GM18519 (cell line): Measurements from ENCODE around the gene GPR39.
"Not testable (repeated sequence)": the region's sequence is repeated elsewhere in the genome, so short reads cannot be mapped to it uniquely, and the experiment has no call there.

Experiments
- ATAC-seq: cut with Tn5 transposase; IDR thresholded peaks from one replicate; pipeline ENCODE4 v1.9.1; 2021; ENCODE audit warnings: mild to moderate bottlenecking, moderate library complexity; ENCODE audit not compliant: unreplicated experiment, low FRiP score

The GPR39 gene

GRCh38 chr2:132482821-132483220 lies 66.2 kb downstream of the GPR39 start:
- ATAC-seq: no peak

- no peak for ATAC-seq
These were observed 67.5 kb downstream of the GPR39 start for GRCh38 chr2:132484144-132484543.

- ATAC-seq: no peak
These were observed 71.9 kb downstream of the GPR39 start for GRCh38 chr2:132488491-132488890.

- no peak for ATAC-seq
These were observed 72.5 kb downstream of the GPR39 start for GRCh38 chr2:132489150-132489549.

DNA sequence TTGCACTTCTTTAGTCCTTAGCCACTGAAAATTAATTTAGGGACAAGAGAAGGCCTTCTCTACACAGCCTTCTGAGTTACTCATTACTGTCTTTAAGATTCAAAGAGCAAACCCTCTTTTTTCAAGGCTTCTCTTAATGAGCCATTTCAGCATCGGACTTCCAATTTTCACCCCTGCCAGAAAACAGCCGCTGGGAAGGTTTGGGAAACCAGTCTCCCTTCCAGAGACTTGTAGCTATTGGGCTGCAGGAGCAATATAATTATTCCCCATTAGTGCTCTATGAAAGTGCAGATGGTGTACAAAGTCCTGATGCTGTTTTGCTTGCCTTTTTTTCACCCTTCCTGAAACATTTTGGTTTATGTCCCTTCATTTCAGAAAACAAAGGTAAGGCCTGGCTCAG lies 79.3 kb downstream of the GPR39 start:
- ATAC-seq: no peak

DNA sequence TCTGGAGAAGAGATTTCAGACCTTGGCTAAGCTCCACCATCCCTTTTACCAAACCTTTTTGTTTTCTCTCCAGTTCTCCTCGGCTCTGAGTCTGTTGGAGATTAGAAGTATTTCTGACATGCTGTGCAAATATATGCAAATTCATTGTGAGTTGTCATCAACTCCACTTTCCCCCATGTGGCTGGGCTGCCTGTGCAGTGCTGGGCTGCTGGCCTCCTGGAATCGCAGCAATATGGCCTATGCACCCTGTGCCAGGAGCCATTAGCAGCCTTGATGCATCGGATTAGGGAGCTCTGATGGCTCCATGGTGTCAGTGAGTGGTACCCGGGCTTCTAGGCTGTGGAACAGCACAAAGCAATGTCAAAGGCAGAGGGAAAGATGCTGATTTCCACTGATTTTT lies 80.0 kb downstream of the GPR39 start:
- ATAC-seq: no peak

DNA sequence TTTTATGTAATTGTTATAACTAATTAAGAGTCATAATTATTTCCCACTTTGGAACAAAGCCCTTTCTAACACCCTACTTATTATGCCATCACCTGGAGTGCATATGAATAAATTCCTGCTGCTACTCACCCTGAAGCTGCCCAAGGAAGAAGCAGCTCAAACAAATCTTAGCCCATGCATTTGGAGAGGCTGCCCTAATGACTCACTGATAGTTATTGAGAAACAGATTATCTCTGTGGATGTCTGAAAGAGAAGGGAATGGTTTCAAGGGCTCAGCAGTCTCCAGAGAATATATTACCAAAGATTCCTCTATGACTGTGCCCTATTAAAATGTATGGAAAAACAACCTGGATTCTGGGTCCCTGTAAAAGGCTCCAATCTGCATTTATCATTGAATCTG lies 81.0 kb downstream of the GPR39 start:
- ATAC-seq: no peak

DNA sequence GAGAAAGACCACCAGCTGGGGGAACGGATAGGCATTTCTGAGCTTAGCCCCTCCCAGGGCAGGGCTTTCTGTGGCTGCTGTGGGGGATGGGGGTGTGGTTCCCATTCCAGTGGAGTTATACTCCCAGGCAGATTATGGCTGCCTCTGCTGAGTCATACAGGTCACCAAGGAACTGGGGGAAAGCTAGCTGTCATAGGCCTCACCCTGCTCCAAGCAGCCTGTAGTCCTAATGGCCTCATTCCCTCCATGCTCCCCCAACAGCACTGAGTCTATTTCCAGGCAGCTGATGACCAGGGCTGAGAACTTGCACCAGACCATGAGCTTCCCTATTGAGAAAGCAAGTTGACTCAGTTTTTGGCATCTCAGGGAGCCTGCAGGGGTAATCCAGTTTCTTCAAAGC lies 87.1 kb downstream of the GPR39 start:
- ATAC-seq: no peak

DNA sequence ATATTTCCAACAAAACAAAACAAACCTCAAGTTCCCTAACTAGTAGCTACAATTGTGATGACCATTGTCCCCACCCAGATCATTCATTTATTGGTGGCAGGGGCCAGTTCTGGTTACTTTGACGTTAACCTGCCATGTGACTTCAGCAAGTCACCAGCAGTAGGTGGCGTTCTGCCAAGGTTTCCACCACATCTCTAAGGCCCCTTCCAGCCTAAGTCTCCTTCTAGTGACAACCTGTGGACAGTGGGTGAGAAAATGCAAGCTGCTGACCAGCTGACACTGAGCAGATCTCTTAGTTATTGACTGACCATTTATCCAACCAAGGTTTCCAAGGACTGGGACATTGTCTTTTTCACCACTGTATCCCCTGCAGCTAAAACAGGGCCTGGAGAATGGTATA lies 98.4 kb downstream of the GPR39 start:
- ATAC-seq: no peak

- no peak for ATAC-seq
These were observed 100.8 kb downstream of the GPR39 start for GRCh38 chr2:132517386-132517785.

DNA sequence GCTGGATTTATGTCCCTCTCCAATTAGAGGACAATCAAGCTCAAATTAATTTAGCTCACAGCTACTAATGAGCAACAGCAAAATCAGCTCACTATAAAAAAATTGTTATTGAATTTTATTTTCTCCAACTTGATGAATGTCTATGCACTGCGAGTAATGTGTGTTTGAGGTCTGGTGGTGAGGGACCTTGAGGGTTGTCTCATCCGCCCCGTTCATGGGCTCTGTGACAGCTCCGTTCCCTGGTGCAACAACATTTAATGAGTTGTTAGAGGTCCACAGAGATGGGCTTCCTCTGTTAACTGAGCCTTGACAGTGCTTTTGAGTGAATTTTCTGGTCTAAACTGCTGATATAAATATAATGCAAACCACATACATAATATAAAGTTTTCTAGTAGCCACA lies 101.7 kb downstream of the GPR39 start:
- ATAC-seq: no peak

DNA sequence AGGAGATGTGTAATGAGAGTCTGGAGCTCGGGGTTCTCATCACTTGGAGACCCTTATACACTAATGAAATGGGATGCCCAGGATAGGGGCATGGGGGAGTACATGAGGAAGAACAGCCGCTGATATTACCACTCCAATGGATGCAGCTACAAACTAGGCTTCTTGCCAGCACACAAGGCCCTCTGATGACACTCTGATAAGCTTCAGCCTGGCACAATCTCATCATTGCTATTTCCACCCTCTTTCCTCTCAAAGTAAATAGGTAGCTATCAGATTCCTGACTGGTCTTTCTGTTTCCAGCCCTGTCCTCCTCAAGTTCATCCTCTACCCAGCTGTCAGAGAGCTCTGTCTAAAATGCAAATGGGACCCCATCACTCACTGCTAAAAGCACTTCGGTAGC lies 103.0 kb downstream of the GPR39 start:
- no peak for ATAC-seq

- ATAC-seq: no peak
These were observed 104.7 kb downstream of the GPR39 start for GRCh38 chr2:132521341-132521740.

DNA sequence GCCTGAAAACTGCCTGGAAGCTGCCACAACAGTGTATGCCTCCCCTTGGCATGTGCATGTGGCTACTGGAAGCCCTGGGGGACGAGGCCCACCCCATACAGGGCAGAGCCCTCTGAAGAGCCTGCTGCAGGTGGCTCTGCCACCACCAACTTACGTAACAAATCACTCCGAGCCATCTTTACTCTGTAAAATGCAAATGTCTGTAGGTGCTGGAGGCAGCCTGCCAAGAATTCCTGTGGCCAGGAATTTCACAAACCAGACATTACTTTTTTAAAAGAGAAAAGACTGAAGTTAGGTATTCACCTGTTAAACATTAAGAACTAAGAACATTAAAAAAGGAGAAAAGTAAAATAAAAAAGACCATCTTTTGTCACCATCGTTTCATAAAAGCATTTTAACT lies 106.3 kb downstream of the GPR39 start:
- no peak for ATAC-seq

DNA sequence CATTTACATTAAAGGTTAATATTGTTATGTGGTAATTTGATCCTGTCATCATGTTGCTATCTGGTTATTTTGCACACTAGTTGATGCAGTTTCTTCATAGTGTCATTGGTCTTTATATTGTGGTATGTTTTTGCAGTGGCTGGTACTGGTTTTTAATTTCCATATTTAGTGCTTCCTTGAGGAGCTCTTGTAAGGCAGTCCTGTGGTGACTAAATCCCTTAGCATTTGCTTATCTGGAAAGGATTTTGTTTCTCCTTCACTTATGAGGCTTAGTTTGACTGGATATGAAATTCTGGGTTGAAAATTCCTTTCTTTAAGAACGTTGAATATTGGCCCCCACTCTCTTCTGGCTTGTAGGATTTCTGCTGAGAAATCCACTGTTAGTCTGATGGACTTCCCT lies 120.5 kb downstream of the GPR39 start:
- not testable (repeated sequence) for ATAC-seq

GRCh38 chr2:132538331-132538855 lies 121.8 kb downstream of the GPR39 start:
- no peak for ATAC-seq

DNA sequence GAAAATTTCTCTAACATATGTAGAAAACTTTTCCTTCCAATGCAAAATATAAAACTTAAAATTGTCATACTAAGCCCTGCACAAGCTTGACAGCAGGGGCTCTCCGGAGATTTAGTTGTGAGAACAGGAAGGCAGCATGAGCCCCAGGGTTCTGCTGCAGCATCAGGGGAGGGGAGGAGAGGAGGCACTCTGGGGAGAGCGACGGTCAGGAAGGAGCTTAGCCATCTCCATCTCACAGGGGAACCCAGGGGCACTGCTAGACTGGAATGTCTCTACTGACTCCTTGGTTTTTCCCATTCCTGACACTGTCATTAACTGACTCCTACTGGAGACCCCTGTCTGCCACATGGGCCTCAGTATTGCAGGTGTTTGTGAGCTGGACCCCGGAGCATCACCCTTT lies 123.6 kb downstream of the GPR39 start:
- ATAC-seq: no peak

DNA sequence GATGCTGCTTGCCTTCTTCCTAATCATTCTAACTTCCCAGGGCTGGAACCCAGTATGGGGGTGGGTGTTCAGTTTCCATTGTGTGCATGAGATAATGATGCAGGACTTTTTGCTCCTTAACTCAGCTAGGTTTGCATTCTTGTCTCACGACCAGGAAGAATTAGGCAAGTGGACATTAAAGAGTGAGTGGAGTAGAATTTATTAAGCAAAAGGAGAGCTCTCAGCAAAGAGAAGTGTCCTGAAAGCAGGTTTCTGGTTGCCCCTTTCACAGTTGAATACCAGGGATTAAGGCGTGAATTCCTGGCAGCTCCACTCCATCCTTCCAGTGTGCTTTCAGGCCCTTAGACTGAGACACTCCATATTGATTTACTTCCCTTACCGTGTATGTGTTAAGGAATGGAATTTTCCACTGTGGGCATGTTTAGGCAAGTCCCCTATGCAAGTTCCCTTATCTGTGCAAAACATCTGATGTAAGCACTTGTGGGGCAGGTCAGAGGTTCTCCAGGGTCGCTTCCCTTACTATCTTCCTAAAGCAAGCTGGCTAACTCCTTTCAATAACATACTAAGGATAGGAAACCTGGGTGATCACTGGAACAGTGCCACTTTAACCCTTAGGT lies 126.5 kb downstream of the GPR39 start:
- no peak for ATAC-seq

DNA sequence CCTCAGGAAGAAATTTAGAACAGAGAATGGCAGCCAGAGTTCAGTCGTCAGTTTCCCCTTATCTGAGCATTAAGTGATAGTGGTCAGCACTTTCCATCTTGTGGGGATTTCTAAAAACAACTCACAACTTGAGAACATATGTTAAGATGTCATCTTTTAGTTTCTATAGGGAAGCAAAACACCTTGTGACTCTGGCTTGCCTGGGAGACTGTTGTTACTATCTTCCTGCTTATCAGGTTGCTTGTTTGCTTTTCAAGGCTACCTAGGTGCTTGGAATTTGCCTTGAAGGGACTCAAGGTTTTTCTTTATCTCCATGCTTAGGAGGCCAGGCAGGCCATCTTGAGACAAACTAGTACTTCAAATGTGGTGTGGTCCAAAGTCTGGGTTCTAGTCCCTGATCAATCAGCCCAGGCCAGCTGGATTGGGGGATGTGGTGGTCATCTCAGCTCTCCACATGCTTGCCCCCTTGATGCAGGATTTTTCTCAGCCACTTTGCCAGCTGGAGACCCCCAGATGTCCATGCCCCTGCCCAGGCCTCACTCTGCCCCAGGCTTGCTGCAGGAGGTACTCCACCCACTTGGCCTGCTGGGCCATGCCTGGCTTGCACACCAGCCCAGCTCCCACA lies 127.5 kb downstream of the GPR39 start:
- ATAC-seq: no peak

GRCh38 chr2:132547090-132547687 lies 130.6 kb downstream of the GPR39 start:
- no peak for ATAC-seq

- ATAC-seq: no peak
These were observed 133.5 kb downstream of the GPR39 start for GRCh38 chr2:132549935-132550670.
